IMR-90 (cell line): Measurements from ENCODE around the gene DCAF5.

ENCODE experiments used
- CEBPB ChIP-seq: IDR thresholded peaks from 2 replicates; pipeline ENCODE4 v1.6.1; 2012; ENCODE audit warnings: low read depth, low read length, improper control_type of control experiment
- CTCF ChIP-seq: conservative IDR thresholded peaks from 2 replicates; pipeline ENCODE4 v1.5.1; 2012; ENCODE audit warnings: mild to moderate bottlenecking, low read depth, low read length, improper control_type of control experiment
- FOS ChIP-seq: fragments of 150-350 bp; IDR thresholded peaks from 2 replicates; pipeline ENCODE4 v1.6.1; 2016; ENCODE audit warnings: low read depth, low read length
- POLR2A ChIP-seq: IDR thresholded peaks from 2 replicates; pipeline ENCODE4 v1.6.1; 2012; ENCODE audit warnings: mild to moderate bottlenecking, low read depth, low read length
- RAD21 ChIP-seq: IDR thresholded peaks from 2 replicates; pipeline ENCODE4 v1.6.1; 2012; ENCODE audit warnings: low read length, improper control_type of control experiment
- RCOR1 ChIP-seq: IDR thresholded peaks from 2 replicates; pipeline ENCODE4 v1.6.1; 2012; ENCODE audit warnings: mild to moderate bottlenecking, low read length, improper control_type of control experiment; ENCODE audit not compliant: insufficient replicate concordance
- RFX5 ChIP-seq: IDR thresholded peaks from 2 replicates; pipeline ENCODE4 v1.8.0; 2012; ENCODE audit warnings: low read depth, mild to moderate bottlenecking, low read length, moderate library complexity
- USF2 ChIP-seq: fragments of 150-350 bp; IDR thresholded peaks from 2 replicates; pipeline ENCODE4 v1.6.1; 2017; ENCODE audit warnings: mild to moderate bottlenecking, antibody characterized with exemption, low read length, low read depth

- TF ChIP-seq RCOR1 (no peak), CEBPB (no peak), CTCF (no peak), POLR2A (no peak), FOS (no peak), RAD21 (no peak), USF2 (0 out of 2 replicates have a peak, but pooled peaks have one; percentile 28), RFX5 (no peak)
Observed at GRCh38 chr14:69153152-69153872, 393 bp upstream of the DCAF5 start.
